GM12873 (cell line): ENCODE measurements around the gene MPHOSPH9.
A peak's percentile ranks its signal among the peaks of the same experiment; 100 is the strongest.

ENCODE experiments used
- TF ChIP-seq, protein P1 (sequence below): IDR thresholded peaks from 2 replicates; pipeline ENCODE4 v1.5.1; 2012; ENCODE audit warnings: low read depth, mild to moderate bottlenecking, moderate library complexity, low read length, control low read depth; ENCODE audit not compliant: insufficient read depth; ENCODE audit errors: missing control alignments

Gene MPHOSPH9

DNA sequence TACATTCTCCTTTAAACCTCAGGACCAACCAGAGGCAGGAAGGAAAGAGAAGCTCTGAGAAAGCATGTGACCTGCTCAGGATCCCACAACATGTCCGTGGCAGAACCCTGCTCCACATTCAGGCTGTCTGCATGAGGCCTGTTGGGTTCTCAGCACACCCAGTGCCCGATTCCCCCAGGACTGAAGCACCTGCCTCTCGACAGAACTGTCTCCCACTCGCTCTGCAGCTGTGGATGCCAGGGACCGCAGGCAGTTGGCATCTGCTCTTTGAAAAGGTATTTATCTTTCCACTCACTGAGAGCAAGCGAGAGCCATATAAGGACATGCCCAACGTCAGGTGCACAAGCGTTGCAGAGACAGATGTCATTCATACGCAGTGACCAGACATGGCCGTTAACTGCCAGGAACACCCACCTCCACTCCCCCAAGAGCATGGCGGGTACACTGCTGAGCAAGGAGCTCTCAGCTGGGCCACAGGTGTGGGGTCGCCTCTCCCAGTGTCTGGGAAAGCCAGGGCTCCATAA lies 101.0 kb downstream of the MPHOSPH9 start:
- TF ChIP-seq, protein P1, sequence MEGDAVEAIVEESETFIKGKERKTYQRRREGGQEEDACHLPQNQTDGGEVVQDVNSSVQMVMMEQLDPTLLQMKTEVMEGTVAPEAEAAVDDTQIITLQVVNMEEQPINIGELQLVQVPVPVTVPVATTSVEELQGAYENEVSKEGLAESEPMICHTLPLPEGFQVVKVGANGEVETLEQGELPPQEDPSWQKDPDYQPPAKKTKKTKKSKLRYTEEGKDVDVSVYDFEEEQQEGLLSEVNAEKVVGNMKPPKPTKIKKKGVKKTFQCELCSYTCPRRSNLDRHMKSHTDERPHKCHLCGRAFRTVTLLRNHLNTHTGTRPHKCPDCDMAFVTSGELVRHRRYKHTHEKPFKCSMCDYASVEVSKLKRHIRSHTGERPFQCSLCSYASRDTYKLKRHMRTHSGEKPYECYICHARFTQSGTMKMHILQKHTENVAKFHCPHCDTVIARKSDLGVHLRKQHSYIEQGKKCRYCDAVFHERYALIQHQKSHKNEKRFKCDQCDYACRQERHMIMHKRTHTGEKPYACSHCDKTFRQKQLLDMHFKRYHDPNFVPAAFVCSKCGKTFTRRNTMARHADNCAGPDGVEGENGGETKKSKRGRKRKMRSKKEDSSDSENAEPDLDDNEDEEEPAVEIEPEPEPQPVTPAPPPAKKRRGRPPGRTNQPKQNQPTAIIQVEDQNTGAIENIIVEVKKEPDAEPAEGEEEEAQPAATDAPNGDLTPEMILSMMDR: no peak

DNA sequence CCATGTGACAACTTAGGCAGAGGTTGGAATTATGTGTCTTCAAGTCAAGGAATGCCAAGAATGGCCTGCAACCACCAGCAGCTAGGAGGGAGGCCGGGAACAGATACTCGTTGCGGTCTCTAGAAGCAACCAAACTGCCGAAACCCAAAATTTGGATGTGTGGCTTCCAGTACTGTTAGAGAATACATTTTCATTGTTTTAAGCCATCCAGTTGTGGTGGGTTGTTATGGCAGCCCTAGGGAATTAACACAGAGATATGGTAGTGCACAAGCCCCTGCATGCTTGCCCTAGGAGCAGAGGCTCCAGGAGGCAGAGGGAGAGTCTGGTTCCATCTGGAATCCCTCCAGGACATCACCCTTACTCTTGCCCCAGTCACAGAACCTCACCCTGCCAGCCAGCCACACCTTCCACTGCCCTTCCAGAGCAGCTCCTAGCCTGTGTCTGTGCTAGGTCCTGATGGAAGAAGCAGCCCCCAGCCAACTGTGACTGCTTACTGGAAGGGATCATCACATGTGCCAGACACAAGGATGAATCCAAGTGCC lies 101.6 kb downstream of the MPHOSPH9 start:
- TF ChIP-seq, protein P1: no peak

DNA sequence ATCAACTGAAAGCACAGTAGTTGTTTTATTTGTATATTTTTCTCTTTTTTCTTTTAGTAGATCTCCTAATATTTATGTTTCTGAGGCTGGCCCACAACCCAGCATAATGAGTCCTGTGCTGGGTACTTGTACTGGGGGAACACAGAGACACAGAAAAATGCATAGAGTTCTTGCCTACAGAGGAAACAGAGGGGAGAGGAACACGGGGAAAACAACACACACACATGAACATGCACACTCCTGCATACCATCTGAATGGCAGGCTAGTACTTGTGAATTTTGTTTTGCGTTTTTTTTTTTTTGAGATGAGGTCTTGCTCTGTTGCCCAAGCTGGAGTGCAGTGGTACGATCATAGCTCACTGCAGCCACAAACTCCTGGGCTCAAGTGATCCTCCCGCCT lies 103.3 kb downstream of the MPHOSPH9 start:
- TF ChIP-seq, protein P1: no peak

DNA sequence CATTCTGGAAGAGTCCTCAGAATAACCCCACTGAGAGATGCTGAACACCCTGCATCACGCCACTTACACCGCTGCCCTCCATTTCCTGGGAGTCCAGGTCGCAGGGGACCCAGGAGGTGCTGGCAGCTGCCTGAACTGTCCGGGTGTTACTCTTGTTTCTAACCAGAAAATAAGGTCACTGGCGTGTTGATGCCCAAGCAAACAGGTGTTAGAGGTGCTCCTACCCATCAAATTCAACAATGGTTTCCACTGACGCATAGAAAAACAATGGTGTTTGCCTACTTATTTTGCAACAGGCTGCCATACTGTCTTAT lies 105.8 kb downstream of the MPHOSPH9 start:
- TF ChIP-seq, protein P1: no peak

DNA sequence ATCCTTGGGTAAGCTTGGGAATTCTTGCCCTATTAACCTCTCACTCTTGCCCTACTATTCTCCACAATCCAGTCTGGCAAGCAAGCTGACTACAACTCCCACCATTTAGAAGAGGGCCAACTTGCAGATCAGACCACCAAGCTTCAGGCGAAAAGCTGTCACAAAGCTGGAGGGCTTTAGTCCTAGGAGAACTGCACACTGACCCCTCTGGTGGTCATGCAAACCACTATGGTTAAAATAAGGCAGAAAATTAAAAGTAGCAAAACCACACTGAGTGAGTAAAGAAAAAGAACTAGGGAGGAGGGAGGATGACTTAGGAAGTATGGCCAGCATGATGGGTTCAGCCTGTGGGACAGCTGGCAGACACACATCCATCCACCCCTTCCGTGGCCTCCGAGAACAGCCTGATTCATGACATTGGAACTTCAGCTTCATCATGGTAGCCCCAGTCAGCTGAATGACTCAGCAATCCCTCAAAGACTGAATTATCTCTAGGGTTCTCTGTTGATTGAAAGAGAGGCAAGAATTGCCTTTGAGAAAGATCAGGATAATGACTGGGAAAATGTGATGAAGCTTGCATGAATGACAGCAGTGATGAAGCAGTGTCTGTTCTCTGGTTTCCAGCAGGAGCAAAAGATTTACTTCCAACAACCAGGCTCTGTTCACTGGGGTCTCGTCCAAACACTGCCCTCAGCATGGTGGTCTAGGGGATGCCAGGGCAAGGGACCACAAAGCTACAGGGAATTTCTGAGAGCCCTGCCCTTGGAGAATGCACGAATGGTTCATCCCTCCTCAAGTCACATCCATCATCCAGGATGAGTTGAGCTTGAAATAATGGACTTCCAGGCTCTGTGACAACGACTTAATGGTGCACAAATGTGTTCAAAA lies 106.4 kb downstream of the MPHOSPH9 start:
- TF ChIP-seq, protein P1: peak; percentile 14

DNA sequence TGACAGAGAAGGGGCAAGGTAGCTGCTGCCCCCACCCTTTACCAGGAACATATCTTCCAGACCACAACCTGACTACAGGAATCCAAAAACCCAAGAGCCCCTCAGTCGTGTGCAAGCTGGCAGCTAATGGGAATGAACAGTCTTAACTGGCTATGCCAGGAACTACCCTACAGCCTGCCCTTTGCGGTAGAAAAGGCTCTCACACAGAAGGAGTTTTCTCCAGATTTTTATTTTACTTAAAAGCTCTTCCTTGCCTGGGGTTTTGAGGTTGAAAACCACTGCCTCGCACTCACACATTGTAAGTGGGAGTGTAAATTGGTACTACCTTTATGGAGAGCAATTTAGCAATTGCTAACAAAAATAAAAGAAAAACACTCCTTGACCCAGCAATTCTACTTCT lies 110.3 kb downstream of the MPHOSPH9 start:
- TF ChIP-seq, protein P1: no peak

DNA sequence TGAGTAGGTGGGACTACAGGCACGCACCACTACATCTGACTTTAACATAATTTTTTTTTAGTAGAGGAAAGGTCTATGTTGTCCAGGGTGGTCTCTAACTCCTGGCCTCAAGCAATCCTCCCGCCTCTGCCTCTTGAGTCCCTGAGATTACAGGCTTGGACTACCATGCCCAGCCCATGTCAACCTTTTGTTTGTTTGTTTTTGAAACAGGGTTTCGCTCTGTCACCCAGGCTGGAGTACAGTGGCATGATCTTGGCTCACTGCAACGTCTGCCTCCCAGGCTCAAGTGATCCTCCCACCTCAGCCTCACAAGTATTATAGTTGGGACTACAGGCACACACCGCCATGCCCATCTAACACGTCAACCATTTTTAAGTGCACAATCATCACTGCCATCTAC lies 111.3 kb downstream of the MPHOSPH9 start:
- TF ChIP-seq, protein P1: no peak
